HG02571 (cell line): ENCODE data around the gene FGD2.

ENCODE experiments used
- ATAC-seq: cut with Tn5 transposase; IDR thresholded peaks from one replicate; pipeline ENCODE4 v1.9.1; 2021; ENCODE audit warnings: mild to moderate bottlenecking, moderate library complexity; ENCODE audit not compliant: unreplicated experiment

The FGD2 gene

DNA sequence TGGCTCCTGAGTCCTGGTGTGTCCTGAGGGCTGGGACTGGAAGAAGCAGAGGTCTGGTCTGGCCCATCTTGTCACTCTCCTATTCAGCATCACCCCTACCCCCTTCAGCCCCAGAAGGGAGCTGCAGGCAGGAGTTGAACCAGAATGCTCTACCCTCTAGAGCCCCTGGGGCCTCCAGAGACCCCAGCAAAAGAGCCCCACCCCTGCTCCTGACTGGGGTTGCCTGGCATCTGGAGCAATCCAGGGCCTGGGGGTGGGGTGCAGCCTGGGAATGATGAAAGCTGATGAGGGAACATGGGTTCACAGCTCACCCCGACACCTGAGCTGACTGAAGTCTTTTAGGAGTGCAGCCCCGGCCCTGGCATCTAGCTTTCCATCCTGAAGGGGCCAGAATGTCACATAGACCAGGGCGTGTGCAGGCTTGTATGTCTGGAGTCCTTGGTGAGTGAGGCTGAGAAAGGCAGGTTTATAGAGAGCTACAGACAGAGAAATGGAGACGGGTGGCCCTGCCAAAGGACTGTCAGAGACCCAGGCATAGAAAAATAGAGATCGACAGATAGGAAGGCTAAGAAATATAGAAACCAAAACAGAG is 12.2 kb downstream of the FGD2 start:
- no peak for ATAC-seq

DNA sequence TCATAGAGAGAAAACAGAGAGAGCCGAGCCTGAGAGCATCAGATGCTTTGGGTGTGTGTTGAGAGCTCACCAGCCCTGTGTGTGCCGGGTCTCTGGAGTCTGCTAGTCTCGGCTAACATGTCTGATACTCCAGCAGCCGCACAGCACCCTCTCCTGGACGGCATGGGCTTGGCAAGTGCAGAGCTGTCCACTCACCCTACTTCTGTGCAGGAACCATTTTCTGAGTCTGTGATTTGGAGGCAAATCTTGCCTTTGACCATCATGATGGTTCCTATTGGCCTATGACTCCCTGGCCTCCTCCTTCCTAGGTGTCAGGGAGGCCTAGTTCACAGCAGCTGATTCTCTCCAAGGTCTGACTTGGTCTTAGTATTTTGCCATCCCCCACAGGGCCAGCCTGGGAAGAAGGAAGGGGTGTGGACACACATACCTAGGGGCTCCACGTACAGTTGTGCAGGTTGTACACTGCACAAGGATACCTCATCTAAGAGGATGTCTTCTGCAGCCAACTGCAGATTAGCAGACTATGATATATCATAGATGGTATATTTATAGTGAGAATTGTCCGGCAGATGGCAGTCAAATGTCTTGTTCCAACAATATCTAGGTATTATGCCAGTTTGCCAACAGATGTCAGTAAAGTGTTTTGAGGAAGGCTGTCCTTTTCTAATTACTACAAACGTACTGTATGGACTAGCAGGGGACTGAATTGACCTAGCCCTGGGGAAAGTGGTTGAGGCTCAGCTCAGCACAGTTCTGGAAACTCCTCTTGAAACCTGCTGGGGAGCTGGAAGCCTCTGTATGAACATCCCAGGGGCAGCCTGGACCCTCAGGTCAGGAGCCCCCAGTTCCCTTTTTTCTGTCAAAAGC is 13.0 kb downstream of the FGD2 start:
- peak; percentile 88 for ATAC-seq

DNA sequence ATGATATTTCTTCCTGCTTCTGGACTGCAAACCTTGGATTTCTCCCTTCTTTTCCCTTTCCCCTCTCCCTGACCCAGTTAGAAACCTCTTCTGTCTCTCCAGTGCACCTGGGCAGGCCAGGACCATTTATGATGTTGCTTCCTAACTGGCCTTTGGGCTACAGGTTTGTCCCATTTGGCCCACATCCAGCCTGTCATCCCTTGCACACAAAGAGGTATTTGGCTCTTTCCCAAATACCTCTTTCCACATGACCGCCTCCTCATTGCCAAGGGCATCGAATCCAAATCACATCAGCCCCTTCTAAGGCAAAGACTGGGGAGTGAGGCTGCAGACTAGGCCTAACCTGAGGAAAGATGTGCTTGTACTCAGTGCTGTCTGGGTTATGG is 13.6 kb downstream of the FGD2 start:
- no peak for ATAC-seq

DNA sequence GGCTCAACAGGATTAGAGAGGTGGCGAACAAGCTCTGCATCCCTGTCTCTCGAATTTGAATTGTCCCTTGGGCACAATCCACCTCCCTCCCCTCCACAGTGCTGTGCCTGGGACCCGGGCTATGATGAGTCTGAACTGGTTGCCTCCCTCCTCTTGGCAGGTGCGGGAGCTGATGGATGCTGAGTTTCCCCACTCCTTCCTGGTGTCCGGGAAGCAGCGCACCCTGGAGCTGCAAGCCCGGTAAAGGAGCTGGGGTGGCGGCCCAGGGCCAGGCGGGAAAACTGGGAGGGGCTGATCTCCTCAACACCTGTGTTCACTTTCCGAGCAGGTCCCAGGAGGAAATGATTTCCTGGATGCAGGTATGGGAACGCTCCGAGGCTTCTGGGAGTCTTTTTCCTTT is 14.9 kb downstream of the FGD2 start:
- ATAC-seq, result no peak

DNA sequence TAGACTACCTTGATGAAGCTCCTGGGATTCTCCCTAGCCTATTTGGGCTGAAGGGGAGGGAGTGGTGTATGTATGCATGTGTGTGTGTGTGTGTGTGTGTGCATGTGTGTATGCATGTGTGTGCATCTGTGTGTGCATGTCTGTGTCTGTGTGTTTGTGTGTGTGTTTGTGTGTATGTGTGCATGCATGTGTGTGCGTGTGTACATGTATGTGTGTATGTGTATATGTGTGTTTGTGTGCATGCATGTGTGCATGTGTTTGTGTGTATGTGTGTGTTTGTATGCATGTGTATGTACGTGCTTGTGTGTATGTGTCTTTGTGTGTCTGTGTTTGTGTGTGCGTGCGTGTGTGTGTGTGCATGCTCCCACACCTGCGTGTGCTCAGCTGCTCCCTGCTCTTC is 15.4 kb downstream of the FGD2 start:
- ATAC-seq, result no peak

DNA sequence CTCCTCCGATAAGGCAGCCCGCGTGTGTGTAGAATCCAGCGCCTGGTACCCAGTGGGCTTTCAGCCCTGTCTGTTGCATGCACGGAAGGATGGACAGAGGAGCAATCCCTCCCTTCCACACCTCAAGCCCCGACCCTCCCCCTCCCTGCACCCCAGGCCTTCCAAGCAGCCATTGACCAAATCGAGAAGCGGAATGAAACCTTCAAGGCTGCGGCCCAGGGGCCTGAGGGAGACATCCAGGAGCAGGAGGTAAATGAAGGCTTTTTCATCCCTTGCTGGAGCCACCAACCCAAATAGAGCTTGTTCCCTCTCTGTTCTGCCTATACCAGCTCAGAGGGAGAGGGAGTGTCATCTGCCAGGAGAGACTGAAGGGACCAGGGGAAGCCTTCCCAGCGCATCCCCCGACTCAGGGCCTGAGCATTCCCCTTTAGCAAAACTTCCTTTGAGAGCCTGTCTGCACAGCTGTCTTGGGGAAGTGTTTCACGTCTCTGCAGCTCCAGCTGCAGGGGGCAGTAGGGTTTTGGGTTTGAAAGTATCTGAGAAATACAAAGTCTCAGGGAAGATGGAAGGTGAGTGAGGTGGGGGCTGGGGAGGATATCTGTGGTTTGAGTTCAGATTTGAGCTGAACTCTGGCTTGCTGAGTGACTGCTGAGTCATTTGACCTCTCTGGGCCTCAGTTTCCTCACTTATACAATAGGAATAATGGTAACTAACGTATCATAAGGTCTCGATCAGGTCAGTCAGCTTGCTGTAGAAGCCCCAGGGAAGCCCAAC is 16.1 kb downstream of the FGD2 start:
- no peak for ATAC-seq

DNA sequence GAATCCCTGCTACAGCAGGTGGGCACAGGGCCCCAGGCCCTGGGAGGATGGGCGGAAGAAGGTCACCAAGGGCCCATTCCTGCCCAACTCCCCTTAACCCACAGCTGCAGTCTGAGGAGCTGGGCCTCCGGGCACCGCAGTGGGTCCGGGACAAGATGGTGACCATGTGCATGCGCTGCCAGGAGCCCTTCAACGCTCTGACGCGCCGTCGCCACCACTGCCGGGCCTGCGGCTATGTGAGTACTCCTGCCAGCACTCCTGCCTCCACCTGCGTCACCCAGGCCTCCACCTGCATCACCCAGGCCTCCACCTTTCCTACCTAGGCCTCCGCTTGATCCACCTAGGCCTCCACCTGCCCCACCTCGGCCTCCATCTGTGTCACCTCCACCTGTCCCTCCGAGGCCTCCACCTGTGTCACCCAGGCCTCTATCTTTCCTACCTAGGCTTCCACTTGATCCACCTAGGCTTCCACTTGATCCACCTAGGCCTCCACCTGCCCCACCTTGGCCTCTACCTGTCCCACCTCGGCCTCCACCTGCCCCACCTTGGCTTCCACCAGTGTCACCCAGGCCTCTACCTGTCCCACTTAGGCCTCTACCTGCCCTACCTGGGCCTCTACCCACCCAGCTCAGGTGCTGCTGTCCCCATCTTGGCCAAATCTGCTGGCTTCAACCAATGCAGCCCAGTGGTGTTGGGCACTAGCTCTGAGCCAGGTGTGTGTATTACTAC is 16.8 kb downstream of the FGD2 start:
- ATAC-seq, result no peak

DNA sequence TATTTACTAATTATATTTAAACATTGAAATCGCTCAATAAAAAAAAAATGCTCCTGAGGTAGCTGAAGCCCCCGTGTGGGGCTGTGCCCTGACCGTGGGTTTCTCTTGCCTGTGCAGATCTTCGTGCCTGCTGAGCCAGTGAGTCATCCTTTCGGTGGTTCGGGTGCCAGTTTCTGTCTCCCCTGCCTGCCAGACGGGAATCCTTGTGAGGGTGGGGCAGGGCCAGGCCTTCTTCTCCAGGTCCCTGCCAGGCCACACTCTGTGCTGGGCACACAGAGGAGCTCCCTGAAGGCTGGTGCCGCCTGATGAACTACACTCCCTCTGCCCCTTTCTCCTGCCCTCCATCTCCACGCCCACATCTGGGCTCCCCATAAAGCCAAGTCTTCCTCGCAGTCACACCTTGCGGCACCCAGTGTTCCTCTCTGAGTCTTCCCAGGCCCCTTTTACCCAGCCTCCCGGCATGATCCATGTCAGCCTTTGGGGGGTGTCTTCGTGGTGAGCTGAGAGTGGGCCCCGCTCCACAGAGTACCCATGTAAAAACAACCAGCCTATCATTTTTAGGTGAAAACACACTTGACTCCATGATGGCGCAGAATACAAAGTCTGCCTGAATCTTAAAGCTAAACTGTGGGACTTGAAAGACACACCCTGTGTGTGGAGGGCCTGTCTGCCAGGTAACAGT is 19.3 kb downstream of the FGD2 start:
- no peak for ATAC-seq

DNA sequence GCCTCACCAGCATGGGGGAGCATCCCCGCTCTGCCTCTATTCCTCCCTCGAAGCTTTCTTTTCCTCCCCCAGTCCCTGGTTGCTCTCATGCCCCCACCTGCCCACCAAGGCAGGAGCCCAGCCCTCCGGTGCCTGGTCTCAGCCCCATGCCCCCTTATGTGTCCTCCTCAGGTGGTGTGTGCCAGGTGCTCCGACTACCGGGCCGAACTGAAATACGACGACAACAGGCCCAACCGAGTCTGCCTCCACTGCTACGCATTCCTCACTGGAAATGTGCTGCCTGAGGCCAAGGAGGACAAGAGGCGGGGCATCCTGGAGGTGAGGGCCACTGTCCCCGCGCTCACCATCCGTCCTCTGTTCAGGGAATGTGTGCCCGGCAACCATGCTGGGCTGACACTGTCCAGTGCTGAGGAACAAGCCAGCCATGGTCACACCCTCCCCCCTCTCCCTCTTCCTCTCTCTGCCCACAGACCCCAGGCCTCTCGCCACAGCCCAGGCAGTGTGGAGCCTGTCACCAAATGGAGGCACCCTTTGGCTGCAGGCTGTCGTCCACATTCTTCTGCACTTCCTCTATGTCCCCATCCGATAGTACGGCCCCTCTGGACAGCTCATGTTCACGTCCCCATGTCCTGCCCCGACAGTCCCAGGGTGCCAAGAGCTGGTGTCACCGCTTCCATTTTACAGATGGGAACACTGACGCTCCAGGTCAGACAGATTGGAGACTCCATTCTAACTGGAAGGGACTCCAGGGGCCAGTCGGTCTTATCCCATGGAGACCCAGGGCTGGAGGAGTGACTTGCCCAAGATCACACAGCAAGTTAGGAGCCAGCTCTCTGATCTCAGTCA is 20.4 kb downstream of the FGD2 start:
- ATAC-seq, result no peak

DNA sequence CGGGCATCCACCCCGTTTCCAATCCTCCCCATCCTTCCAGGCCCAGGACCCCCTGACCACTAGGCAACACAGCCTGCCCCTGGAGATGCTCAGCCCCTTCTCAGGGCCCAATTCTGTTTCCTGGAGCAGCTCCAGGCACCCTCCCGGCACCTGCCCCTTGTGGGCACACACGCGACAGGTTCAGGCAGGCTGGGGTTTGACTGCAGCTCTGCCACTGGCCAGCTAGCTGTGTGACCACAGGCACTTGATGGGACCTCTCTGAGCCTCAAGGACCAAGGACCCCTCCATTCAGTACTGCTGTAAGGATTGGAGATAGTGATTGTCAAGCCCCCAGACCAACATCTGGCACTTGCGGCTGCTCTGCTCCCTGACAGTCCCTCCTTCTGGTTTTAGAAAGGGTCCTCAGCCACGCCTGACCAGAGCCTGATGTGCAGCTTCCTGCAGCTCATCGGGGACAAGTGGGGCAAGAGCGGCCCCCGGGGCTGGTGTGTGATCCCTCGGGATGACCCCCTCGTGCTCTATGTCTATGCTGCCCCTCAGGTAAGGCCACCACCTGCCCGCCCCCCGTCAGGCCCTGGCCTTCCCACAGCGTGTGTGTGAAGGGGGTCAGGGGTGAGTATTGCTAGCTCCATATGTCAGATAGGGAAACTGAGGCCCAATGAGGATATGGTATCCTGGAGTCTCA is 21.7 kb downstream of the FGD2 start:
- ATAC-seq, result no peak

DNA sequence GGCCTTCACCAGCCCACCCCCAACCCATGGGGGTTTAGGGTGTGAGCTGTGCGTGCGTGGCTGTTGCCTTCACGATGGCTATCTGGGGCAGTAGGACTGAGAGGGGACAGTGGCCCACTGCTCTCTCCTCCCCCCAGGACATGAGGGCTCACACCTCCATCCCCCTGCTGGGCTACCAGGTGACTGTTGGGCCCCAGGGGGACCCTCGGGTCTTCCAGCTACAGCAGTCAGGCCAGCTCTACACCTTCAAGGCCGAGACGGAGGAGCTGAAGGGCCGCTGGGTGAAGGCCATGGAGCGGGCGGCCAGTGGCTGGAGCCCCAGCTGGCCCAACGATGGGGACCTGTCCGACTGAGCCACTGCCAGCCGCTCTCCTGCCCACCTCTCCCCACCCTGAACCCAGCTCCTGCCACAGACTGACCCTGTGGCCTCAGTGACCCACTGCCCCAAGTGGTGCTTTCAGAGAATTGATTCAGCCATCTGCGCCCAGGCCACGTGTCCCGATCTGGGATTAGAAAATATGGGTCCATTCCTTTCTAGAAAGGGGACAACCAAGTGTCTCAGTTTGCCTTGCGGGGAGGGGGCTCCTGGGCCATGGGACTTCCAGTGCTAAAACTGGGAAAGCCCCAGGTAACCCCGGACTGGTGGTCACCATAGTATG is 22.5 kb downstream of the FGD2 start:
- no peak for ATAC-seq

DNA sequence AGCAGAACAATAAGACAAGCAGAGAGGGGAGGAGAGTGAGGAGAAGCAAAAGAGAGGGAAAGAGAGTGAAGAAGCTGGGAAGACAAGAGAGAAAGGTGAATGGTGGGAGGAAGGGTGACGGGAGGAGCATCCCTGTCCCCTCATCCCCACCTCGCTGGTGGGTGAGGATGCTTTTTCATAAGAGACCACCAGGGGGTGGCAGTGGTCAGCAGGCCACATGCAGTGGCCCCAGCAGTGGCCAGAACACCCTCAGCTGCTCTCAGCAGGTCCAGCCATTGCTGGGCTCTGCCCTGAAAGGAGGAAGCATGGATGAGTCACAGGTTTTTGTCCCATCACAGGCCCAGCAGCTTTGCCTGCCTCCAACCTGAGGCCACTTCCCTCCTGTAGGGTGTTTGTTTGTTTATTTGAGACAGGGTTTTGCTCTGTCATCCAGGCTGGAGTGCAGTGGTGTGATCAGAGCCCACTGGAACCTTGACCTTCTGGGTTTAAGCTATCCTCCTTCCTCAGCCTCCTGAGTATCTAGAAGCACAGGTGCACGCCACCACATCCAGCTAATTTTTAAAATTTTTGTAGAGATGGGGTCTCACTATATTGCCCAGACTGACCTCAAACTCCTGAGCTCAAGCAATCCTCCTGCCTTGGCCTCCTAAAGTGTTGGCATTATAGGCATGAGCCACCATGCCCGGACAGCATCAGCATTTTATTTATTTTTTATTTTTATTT is 24.0 kb downstream of the FGD2 start:
- no peak for ATAC-seq

DNA sequence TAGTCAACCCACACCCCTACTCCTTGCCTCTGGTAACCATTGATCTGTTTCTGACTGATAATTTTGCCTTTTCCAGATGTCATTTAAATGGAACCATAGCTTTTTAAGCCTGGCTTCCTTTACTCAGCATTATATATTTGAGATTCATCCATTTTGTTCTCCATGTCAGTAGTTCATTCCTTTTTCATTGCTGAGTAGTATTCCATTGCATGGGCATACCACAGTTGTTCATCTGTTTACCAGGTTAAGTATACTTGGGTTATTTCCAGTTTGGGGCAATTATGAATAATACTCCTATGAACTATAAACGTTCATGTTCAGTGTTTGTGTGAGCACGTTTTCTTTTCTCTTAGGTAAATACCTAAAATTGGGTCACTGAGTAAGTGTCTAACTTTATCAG is 25.1 kb downstream of the FGD2 start:
- ATAC-seq, result no peak

DNA sequence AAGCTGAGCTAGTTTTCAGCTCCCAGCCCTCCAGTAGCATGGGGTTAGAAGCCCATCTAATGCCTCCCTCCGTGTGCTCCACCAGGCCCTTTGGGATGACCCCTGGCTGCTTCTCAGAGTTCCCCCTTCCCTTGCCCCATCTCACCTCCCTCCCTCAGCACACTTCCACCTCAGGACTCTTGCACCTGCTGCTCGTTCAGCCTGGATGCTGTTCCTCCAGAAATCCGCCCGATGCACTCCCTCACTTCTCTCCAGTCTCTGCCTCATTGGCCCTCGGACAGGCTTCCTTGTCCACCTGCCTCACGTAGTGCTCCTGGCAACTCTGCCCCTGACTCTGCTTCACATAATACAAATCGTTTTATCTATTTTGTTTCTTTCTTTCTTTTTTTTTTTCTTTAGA is 26.8 kb downstream of the FGD2 start:
- no peak for ATAC-seq

DNA sequence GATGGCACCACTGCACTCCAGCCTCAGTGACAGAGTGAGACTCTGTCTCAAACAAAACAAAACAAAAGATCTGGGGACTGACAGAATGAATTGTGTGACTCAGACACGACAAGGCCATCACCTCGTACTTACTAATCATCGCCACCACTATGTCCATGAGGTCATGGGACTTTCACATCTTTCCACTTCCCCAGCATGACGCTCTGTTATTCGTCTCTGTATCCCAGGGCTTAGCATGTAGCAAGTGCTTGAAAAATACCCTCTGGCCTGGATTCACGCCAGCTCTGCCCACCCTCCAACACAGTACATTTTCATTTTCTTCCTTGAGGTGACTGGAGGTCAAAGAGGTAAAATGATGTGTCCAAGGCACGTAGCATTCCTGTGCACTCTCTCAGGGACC is 27.8 kb downstream of the FGD2 start:
- ATAC-seq, result no peak

DNA sequence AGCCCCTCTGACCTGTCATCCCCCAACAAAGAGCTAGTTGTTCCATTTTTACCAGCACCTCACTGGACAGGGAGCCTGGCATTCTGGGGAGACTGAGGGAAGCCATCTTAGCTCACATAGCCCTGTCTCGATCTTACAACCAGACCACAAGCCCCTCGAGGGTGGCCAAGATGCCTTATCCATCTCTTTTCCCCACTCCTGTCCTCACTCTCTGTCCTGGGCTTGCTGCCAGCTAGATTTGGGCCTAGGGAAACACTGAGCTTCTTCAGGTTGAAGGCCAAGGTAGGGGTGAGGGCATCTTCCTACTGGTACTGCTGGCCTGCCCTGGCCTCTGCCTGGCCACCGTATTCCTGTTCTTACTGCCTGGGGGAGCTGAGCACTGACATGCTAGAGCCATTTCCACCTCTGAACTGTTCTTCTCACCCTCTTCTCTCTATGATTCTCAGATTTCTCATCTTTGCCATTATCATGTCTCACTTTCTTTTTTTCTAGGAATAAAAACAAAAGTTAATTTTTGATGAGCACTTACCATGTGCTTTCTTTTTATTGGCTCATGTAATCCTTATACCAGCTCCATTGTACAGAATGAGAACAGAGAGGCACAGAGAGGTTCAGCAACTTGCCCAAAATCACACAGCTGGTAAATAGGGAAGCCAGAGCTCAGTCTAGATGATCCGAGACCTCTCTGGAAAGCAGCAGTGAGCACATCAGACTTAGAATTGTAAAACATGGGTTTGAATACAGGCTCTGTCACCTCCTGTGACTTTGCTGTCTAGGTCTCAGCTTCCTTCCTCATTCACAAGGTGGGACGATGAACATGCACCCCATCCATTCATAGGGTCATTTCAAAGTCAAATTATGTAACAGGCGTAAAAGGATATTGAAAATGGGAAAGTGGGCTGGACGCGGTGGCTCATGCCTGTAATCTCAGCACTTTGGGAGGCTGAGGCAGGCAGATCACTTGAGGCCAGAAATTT is 28.7 kb downstream of the FGD2 start:
- no peak for ATAC-seq

DNA sequence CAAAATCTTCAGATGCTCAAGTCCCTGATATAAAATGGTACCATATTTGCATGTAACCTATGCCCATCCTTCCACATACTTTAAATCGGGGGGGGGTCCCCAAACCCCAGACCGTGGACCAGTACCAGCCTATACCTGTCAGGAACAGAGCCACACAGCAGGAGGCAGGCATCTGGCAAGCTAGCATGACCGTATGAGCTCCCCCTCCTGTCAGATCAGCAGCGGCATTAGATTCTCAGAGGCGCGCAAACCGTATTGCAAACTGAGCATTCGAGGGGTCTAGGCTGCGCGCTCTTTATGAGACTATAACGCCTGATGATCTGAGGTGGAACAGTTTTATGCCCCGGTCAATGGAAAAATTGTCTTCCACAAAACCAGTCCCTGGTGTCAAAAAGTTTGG is 30.7 kb downstream of the FGD2 start:
- ATAC-seq, result no peak
